ENCODE data around the gene MYH11.
"Not testable (repeated sequence)": the region's sequence is repeated elsewhere in the genome, so short reads cannot be mapped to it uniquely, and the experiment has no call there.

MYH11 gene

DNA sequence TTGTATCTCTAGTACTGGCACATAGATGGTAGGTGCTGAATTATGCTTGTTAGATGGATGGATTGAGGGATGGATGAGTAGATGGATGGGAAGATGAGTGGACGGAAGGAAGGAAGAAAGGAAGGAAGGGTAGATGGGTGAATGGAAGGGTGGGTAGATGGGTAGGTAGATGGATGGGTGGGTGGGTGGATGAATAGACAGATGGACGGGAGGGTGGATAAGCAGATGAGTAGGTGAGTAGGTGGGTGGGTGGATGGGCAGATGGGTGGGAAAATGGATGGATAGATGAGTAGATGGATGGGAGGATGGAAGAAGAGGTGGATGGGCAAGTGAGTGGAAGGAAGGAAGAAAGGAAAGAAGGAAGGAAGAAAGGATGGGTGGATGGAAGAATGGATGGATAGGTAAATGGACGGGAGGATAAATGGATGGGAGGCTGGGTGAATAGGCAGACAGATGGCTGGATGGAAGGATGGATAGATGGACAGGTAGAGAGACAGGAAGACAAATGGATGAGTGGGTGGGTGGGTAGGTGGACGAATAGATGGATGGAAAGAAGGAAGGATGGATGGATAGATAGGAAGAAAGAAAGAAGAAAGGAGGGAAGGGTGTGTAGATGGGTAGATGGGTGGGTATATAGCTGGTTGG lies 56.9 kb downstream of the MYH11 start:
- TF ChIP-seq POLR2AphosphoS5 (IDR thresholded peaks at IDR 0.05; ENCODE audit: low read depth, low read length) (no peak), TAF1 (IDR thresholded peaks at IDR 0.05; ENCODE audit: borderline replicate concordance, low read depth, low read length) (no peak), POLR2A (IDR thresholded peaks at IDR 0.05; ENCODE audit: low read depth, low read length) (no peak)
- FAIRE-seq (no peak), DNase-seq (ENCODE audit: insufficient read length) (no peak)

- DNase-seq (ENCODE audit: insufficient read length), result no peak
- no peak for FAIRE-seq
- TF ChIP-seq POLR2AphosphoS5 (IDR thresholded peaks at IDR 0.05; ENCODE audit: low read depth, low read length) (no peak), POLR2A (IDR thresholded peaks at IDR 0.05; ENCODE audit: low read depth, low read length) (no peak), TAF1 (IDR thresholded peaks at IDR 0.05; ENCODE audit: borderline replicate concordance, low read depth, low read length) (no peak)
Observed at GRCh38 chr16:15798671-15799070, 58.2 kb downstream of the MYH11 start.

DNA sequence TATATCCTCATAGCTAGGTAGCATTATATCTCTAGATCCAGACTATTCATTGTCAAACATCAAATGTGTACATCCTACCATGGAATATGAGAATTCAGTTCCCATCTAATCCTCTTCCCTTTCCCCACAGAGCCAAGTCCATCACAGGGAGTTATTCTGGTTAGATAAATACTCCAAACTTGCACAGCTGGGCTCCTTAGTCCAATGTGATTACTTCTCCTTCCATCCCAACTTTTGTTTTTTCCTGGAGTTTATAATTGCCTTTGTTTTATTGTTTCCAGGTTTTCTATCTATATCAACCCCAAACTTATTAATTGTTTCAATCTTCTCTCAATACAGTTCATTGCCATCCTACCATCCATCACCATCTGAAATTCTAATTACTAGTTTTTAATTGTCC lies 59.9 kb downstream of the MYH11 start:
- FAIRE-seq (no peak), DNase-seq (ENCODE audit: insufficient read length) (no peak)
- TF ChIP-seq POLR2AphosphoS5 (IDR thresholded peaks at IDR 0.05; ENCODE audit: low read depth, low read length) (no peak), POLR2A (IDR thresholded peaks at IDR 0.05; ENCODE audit: low read depth, low read length) (no peak), TAF1 (IDR thresholded peaks at IDR 0.05; ENCODE audit: borderline replicate concordance, low read depth, low read length) (no peak)

DNA sequence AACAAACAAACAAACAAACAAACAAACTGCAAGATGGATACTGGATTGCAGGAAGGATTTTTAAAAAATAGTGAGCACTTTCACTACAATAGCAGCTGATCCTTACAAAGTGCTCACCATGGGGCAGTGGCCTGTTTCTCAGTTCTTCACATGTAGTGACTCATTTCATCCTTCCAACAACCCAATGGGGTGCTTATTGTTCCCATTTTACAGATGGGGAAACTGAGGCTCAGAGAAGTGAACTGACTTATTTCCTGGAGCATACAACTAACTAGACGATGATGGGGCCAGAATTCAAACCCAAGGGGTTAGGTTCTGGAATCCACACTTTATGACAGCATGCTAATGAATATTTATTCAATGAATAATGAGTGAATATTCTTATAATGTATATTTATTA lies 61.2 kb downstream of the MYH11 start:
- FAIRE-seq (no peak), DNase-seq (ENCODE audit: insufficient read length) (no peak)
- TF ChIP-seq POLR2AphosphoS5 (IDR thresholded peaks at IDR 0.05; ENCODE audit: low read depth, low read length) (no peak), TAF1 (IDR thresholded peaks at IDR 0.05; ENCODE audit: borderline replicate concordance, low read depth, low read length) (no peak), POLR2A (IDR thresholded peaks at IDR 0.05; ENCODE audit: low read depth, low read length) (no peak)

DNA sequence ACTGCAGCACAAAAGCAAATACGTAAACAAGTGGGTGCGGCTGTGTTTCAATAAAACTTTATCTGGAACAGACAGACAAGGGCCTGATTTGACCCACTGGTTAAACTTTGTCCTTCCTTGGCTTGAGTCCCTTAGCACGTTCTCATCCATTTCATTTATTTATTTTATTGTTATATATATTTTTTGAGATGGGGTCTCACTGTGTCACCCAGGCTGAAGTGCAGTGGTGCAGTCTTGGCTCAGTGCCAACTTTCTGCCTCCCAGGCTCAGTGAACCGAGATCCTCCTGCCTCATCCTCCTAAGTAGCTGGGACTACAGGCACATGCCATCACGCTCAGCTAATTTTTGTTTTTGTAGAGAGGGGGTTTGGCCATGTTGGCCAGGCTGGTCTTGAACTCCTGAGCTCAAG lies 64.3 kb downstream of the MYH11 start:
- no peak for TF ChIP-seq POLR2A (IDR thresholded peaks at IDR 0.05; ENCODE audit: low read depth, low read length)
- TF ChIP-seq TAF1 (IDR thresholded peaks at IDR 0.05; ENCODE audit: borderline replicate concordance, low read depth, low read length), result no peak
- no peak for TF ChIP-seq POLR2AphosphoS5 (IDR thresholded peaks at IDR 0.05; ENCODE audit: low read depth, low read length)
- FAIRE-seq (no peak), DNase-seq (ENCODE audit: insufficient read length) (no peak)

- DNase-seq (ENCODE audit: insufficient read length) (no peak), FAIRE-seq (no peak)
- TF ChIP-seq POLR2AphosphoS5 (IDR thresholded peaks at IDR 0.05; ENCODE audit: low read depth, low read length), result no peak
- TF ChIP-seq POLR2A (IDR thresholded peaks at IDR 0.05; ENCODE audit: low read depth, low read length), result no peak
- TF ChIP-seq TAF1 (IDR thresholded peaks at IDR 0.05; ENCODE audit: borderline replicate concordance, low read depth, low read length), result no peak
Observed at GRCh38 chr16:15790458-15790857, 66.4 kb downstream of the MYH11 start.

GRCh38 chr16:15789816-15790215 lies 67.0 kb downstream of the MYH11 start:
- FAIRE-seq; DNase-seq (ENCODE audit: insufficient read length): not testable (repeated sequence)

DNA sequence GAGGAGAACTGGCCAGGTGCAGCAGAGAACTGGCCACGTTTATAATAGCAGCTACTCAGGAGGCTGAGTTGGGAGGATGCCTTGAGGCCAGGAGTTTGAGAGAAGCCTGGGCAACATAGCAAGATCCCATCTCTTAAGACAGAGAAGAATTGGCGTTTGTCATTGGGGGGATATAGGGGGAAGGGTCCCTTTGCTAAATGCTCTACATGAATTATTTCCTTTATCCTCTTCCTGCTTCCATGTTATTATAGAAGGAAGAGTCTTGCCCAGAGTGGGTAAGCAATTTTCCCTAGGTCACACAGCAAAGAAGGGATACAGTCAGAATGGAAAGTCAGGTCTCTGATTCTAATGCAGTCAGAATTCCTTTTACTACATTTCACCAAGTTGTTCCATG lies 68.0 kb downstream of the MYH11 start:
- no peak for TF ChIP-seq POLR2AphosphoS5 (IDR thresholded peaks at IDR 0.05; ENCODE audit: low read depth, low read length)
- no peak for TF ChIP-seq POLR2A (IDR thresholded peaks at IDR 0.05; ENCODE audit: low read depth, low read length)
- no peak for TF ChIP-seq TAF1 (IDR thresholded peaks at IDR 0.05; ENCODE audit: borderline replicate concordance, low read depth, low read length)
- no peak for FAIRE-seq

DNA sequence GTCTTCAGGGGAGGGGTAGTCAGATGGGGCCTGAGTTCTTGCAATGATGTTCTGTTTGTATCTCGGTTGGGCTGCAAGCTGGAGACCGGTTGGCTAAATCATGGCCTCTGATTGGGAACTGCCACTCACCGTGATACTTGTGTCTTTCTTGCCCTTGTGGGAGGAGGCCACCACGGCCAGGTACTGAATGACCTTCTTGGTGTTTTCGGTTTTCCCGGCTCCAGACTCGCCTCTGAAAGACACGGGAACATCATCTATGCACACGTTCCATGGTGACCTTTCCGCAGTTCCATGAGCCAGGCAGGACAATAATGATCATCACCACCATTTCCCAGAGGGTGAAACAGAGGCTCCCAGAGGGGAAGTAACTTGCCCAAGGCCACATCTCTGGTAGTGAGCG lies 70.3 kb downstream of the MYH11 start:
- FAIRE-seq, result no peak
- TF ChIP-seq POLR2A (IDR thresholded peaks at IDR 0.05; ENCODE audit: low read depth, low read length) (no peak), TAF1 (IDR thresholded peaks at IDR 0.05; ENCODE audit: borderline replicate concordance, low read depth, low read length) (no peak), POLR2AphosphoS5 (IDR thresholded peaks at IDR 0.05; ENCODE audit: low read depth, low read length) (no peak)

More for the DNA sequence above, 68.0 kb downstream of the MYH11 start:
- DNase-seq (ENCODE audit: insufficient read length), result no peak

DNA sequence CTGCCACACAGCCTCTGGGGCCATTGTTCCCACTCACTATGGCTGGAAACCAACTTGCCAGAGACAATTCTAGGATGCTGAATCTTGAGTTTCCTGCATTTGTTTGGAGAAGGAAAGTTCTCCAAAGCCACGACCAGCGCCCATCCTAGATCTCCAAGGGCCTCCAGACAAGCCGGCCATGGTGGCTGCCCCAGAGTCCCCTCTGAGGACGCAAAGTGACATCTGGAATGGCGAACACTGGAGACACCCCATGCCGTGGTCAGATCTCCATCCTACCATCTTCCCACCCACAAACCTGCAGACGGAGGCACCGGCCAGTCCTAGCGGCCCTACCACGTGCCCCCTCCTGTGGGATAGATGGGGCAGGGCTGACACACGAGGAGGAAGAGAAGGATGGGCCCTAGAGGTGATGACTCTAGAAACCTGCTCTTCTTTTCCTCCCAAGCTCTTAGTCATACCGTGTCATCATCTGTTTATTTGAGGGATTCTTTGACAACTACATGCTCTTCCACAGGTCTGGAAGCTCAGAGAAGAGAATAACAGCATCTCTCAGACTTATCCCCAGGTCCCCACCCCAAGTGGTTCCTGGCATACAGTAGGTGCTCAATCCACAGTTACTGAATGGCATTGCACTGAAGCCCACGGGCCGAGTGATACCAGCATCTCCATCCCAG lies 71.3 kb downstream of the MYH11 start:
- TF ChIP-seq TAF1 (IDR thresholded peaks at IDR 0.05; ENCODE audit: borderline replicate concordance, low read depth, low read length) (no peak), POLR2AphosphoS5 (IDR thresholded peaks at IDR 0.05; ENCODE audit: low read depth, low read length) (no peak), POLR2A (IDR thresholded peaks at IDR 0.05; ENCODE audit: low read depth, low read length) (no peak)
- FAIRE-seq (no peak), DNase-seq (ENCODE audit: insufficient read length) (no peak)

More for the DNA sequence above, 70.3 kb downstream of the MYH11 start:
- DNase-seq (ENCODE audit: insufficient read length), result no peak

GRCh38 chr16:15783985-15784384 lies 72.8 kb downstream of the MYH11 start:
- DNase-seq (ENCODE audit: insufficient read length) (no peak), FAIRE-seq (no peak)

More at GRCh38 chr16:15783985-15784384, 72.8 kb downstream of the MYH11 start:
- TF ChIP-seq POLR2A (IDR thresholded peaks at IDR 0.05; ENCODE audit: low read depth, low read length) (no peak), POLR2AphosphoS5 (IDR thresholded peaks at IDR 0.05; ENCODE audit: low read depth, low read length) (no peak), TAF1 (IDR thresholded peaks at IDR 0.05; ENCODE audit: borderline replicate concordance, low read depth, low read length) (no peak)
